Activated CD8-positive, alpha-beta T cell treated with anti-CD3 and anti-CD28 coated beads for 36 hours (primary cell): ENCODE results near the gene KIF3A. TPM values are rescaled to one million over a fixed set of nuclear protein-coding genes. Genes with fewer than 3 reads are reported as not detected.

ENCODE experiments used
- ATAC-seq: fragments of 200-7000 bp; cut with Tn5 transposase; one replicate; pipeline ENCODE4 v1.10.0; 2021; ENCODE audit warnings: mild to moderate bottlenecking, moderate library complexity
- CTCF ChIA-PET: fragments of 350-600 bp; sonication (Branson Sonifier 250); formaldehyde crosslinking; loops from one replicate; lab custom pipeline; 2021; ENCODE audit warnings: antibody characterized with exemption; lab: Charles Lee
- POLR2A ChIA-PET: fragments of 350-600 bp; sonication (Branson Sonifier 250); formaldehyde crosslinking; loops from one replicate; lab custom pipeline; 2021; ENCODE audit warnings: antibody characterized with exemption; lab: Charles Lee
- DNase-seq: peaks from one replicate; pipeline ENCODE4 v3.0.0-alpha.2; 2020
- H3K27ac Mint-ChIP-seq: one replicate; pipeline ENCODE4 v1.8.0; 2021; ENCODE audit warnings: mild to moderate bottlenecking, mixed read lengths
- H3K27me3 Mint-ChIP-seq: one replicate; pipeline ENCODE4 v1.8.0; 2021; ENCODE audit warnings: mixed read lengths
- H3K36me3 Mint-ChIP-seq: one replicate; pipeline ENCODE4 v1.8.0; 2021; ENCODE audit warnings: low read depth, mixed read lengths
- H3K4me1 Mint-ChIP-seq: one replicate; pipeline ENCODE4 v1.8.0; 2021; ENCODE audit warnings: low read depth, mixed read lengths
- H3K4me3 Mint-ChIP-seq: one replicate; pipeline ENCODE4 v1.8.0; 2021; ENCODE audit warnings: mild to moderate bottlenecking, moderate library complexity, mixed read lengths
- H3K9me3 Mint-ChIP-seq: one replicate; pipeline ENCODE4 v1.8.0; 2021; ENCODE audit warnings: mixed read lengths
- intact Hi-C: fragments of 100-400 bp; cut with micrococcal nuclease; formaldehyde crosslinking; loops from one replicate; pipeline ENCODE4 v1.10.0; 2022
- total RNA-seq, 2 experiments: library from RNA; stranded (reverse); gene quantifications; one replicate each; pipeline ENCODE4 v1.2.3, GENCODE V29; 2021
- TF ChIP-seq, protein P1 (sequence below): fragments of 200-600 bp; IDR thresholded peaks from one replicate; pipeline ENCODE4 v1.8.0; 2022; ENCODE audit warnings: antibody characterized with exemption, mild to moderate bottlenecking

KIF3A gene
- total RNA-seq, 2 experiments from 2014 or later = 16.4 to 17.0 TPM

DNA sequence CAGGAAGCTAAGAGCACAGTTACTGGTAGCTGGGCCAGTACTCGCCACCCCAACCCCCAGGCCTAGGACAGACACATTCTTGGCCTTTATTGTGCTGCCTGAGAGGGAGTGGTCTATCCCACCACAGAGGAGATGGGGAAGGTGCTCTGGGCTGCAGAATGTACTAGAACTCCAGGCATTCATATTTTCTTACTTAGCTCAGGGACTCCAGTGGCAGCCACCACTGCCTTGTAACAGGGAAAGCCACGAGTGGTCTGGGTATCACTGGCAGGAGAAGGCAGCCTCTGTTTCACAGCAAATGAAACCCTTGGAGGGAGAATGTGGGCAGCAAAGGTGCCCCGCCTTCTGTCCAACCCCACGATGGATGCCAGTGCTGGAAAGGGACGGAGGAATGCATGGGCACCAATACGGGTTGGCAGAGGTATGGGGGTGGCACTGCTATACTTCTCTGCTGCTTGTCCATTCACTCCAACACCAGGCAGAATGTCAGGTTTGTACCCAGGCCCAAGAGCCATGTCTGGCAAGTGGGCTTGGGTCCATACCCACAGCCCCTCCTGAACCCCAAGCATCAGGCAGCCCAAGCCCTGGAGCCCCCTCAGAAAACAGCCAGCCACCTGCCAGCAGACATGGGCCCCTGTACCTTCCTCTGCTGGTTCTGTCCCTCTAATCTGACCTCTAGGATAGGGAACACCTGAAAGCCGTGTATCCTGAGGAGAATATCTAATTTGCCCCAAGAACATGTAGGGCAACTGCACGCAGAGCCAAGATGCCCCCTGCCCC lies 35.1 kb upstream of the KIF3A start:
- TF ChIP-seq, protein P1, sequence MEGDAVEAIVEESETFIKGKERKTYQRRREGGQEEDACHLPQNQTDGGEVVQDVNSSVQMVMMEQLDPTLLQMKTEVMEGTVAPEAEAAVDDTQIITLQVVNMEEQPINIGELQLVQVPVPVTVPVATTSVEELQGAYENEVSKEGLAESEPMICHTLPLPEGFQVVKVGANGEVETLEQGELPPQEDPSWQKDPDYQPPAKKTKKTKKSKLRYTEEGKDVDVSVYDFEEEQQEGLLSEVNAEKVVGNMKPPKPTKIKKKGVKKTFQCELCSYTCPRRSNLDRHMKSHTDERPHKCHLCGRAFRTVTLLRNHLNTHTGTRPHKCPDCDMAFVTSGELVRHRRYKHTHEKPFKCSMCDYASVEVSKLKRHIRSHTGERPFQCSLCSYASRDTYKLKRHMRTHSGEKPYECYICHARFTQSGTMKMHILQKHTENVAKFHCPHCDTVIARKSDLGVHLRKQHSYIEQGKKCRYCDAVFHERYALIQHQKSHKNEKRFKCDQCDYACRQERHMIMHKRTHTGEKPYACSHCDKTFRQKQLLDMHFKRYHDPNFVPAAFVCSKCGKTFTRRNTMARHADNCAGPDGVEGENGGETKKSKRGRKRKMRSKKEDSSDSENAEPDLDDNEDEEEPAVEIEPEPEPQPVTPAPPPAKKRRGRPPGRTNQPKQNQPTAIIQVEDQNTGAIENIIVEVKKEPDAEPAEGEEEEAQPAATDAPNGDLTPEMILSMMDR = no peak
- Mint-ChIP-seq H3K4me3 (no peak overlapping the region), H3K27ac (no peak overlapping the region), H3K4me1 (peaks cover 2% of the 10 kb centered on the region), H3K27me3 (no peaks in the 10 kb centered on the region), H3K9me3 (no peaks in the 10 kb centered on the region), H3K36me3 (no peaks in the 10 kb centered on the region)
- ATAC-seq = no peak
- POLR2A ChIA-PET = interaction anchor here (2.1 kb wide), 1 partner anchor 18 kb away, joined by 8 read pairs; no protein-coding TSS in a partner anchor
- intact Hi-C loops = no loop called here
- CTCF ChIA-PET = no interaction called here
- no peak for DNase-seq

DNA sequence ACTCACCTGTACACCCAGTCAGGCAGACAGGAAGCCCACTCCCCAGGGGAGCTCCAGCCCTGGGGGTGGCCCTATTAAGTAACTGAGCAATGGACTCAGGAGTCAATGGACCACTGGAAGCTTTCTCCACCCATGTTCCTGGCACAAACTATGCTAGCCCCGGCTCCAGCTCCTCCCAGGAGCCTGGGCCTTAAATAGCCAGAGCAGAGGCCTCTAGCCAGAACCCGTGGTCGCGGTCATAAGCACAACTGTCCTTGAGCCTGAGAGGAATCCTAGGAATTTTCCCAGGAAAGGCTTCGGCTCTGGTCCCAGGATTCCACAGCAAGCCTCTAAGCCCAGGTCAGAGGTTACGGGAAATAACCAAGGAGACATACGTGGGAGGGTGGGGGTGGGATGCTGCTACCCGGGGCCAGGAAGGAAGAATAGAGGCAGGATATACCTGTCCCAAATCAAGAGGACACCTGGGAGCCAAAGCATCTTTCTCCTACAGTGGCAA lies 34.2 kb upstream of the KIF3A start:
- intact Hi-C loops = no loop called here
- H3K4me1 Mint-ChIP-seq = peaks cover 2% of the 10 kb centered on the region
- H3K27me3 Mint-ChIP-seq = no peaks in the 10 kb centered on the region
- ATAC-seq (no peak), DNase-seq (no peak)
- H3K36me3 Mint-ChIP-seq = no peaks in the 10 kb centered on the region
- H3K27ac Mint-ChIP-seq = no peak overlapping the region
- CTCF ChIA-PET = no interaction called here
- TF ChIP-seq, protein P1 = no peak
- POLR2A ChIA-PET = no interaction called here
- no peaks in the 10 kb centered on the region for H3K9me3 Mint-ChIP-seq
- no peak overlapping the region for H3K4me3 Mint-ChIP-seq

DNA sequence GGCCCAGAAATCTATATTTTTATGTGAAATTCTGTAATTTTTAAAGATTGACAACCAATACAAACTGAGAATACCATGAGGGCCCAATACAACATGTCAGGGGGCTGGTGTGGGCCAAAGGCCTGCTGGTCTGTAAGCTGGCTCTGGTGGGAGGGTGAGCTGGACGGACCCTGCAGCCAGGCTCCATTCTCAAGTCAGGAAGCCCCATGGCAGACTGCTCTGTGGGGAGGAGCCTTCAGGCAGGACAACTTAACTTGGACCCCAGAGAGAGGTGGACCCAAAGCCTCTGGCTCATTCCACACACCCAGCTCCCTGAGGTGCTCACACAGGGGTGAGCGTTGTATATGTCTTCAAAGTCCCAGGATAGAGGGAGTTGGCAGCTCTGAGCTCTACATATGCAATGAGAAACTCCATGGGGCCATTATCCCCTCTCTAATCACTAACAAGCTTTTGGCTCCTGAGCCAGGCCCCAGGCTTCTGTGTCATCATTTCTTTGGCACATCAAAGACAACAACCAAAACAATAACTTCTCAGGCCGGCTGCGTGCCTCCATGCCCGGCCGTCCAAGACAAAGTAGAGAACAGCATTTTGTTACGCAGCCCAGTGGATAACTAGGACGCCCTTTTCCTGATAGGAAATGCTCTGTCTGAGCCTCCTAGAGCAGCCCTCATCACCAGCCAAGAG lies 33.3 kb upstream of the KIF3A start:
- TF ChIP-seq, protein P1 = no peak
- Mint-ChIP-seq H3K27ac (no peak overlapping the region), H3K4me3 (no peak overlapping the region), H3K27me3 (no peaks in the 10 kb centered on the region), H3K36me3 (no peaks in the 10 kb centered on the region), H3K9me3 (no peaks in the 10 kb centered on the region), H3K4me1 (no peaks in the 10 kb centered on the region)
- POLR2A ChIA-PET = no interaction called here
- CTCF ChIA-PET = interaction anchor here (0.9 kb wide), 1 partner anchor 31 kb away, joined by 3 read pairs; no protein-coding TSS in a partner anchor
- intact Hi-C loops = no loop called here
- DNase-seq (no peak), ATAC-seq (no peak)

DNA sequence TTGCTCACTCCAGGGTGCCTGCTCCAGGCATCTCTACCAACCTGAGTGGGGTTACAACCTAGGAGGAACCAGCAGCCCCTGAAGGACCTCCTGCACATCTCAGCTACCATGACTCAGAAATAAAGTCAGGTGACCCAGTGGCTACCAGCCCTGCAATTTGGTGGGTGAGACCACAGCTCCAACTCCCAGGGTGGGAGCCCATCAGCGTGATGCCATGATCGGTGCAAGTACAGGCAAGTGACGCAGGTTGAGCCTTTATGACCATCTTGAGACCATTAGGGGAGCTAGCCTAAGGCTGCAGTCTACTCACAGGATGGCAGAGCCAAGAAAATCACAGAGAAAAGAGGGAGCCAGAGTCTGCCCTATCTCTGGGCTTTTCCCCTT lies 31.1 kb upstream of the KIF3A start:
- TF ChIP-seq, protein P1 = no peak
- intact Hi-C loops = no loop called here
- no peaks in the 10 kb centered on the region for H3K36me3 Mint-ChIP-seq
- H3K9me3 Mint-ChIP-seq = no peaks in the 10 kb centered on the region
- CTCF ChIA-PET = interaction anchor here (0.7 kb wide), 1 partner anchor 53 kb away, joined by 3 read pairs; no protein-coding TSS in a partner anchor
- POLR2A ChIA-PET = no interaction called here
- no peaks in the 10 kb centered on the region for H3K4me1 Mint-ChIP-seq
- no peak overlapping the region for H3K4me3 Mint-ChIP-seq
- ATAC-seq (no peak), DNase-seq (no peak)
- H3K27me3 Mint-ChIP-seq = no peaks in the 10 kb centered on the region
- no peak overlapping the region for H3K27ac Mint-ChIP-seq
